Skeletal muscle satellite cell (primary cell): Measurements from ENCODE around the gene STING1.
"Not testable (repeated sequence)": the region's sequence is repeated elsewhere in the genome, so short reads cannot be mapped to it uniquely, and the experiment has no call there.

ENCODE experiments used
- H3K27me3 ChIP-seq: 2 replicates; pipeline ENCODE4 v1.7.0; 2013; ENCODE audit warnings: low read length; ENCODE audit not compliant: control insufficient read depth, insufficient read depth
- H3K36me3 ChIP-seq: 2 replicates; pipeline ENCODE4 v1.7.0; 2013; ENCODE audit warnings: mild to moderate bottlenecking, control low read depth, low read length; ENCODE audit not compliant: insufficient read depth
- H3K4me1 ChIP-seq: 2 replicates; pipeline ENCODE4 v1.7.0; 2013; ENCODE audit warnings: low read length; ENCODE audit not compliant: control insufficient read depth, insufficient read depth
- H3K4me2 ChIP-seq: 2 replicates; pipeline ENCODE4 v1.7.0; 2013; ENCODE audit warnings: mild to moderate bottlenecking, low read length
- H3K4me3 ChIP-seq: 2 replicates; pipeline ENCODE4 v1.7.0; 2013; ENCODE audit warnings: low read length
- H3K9ac ChIP-seq: 2 replicates; pipeline ENCODE4 v1.7.0; 2013; ENCODE audit warnings: mild to moderate bottlenecking, low read depth, low read length, moderate library complexity
- H3K9me3 ChIP-seq: replicated peaks from 2 replicates; pipeline ENCODE4 v1.7.0; 2013; ENCODE audit warnings: mild to moderate bottlenecking, control low read depth, low read length

Gene STING1

GRCh38 chr5:139446956-139447779, 35.4 kb downstream of the STING1 start:
- Histone ChIP-seq H3K4me2 (no peak overlapping the region), H3K9ac (no peak overlapping the region), H3K9me3 (no peaks in the 10 kb centered on the region), H3K36me3 (no peaks in the 10 kb centered on the region), H3K4me1 (peaks cover 21% of the 10 kb centered on the region), H3K27me3 (no peaks in the 10 kb centered on the region), H3K4me3 (no peak overlapping the region)

DNA sequence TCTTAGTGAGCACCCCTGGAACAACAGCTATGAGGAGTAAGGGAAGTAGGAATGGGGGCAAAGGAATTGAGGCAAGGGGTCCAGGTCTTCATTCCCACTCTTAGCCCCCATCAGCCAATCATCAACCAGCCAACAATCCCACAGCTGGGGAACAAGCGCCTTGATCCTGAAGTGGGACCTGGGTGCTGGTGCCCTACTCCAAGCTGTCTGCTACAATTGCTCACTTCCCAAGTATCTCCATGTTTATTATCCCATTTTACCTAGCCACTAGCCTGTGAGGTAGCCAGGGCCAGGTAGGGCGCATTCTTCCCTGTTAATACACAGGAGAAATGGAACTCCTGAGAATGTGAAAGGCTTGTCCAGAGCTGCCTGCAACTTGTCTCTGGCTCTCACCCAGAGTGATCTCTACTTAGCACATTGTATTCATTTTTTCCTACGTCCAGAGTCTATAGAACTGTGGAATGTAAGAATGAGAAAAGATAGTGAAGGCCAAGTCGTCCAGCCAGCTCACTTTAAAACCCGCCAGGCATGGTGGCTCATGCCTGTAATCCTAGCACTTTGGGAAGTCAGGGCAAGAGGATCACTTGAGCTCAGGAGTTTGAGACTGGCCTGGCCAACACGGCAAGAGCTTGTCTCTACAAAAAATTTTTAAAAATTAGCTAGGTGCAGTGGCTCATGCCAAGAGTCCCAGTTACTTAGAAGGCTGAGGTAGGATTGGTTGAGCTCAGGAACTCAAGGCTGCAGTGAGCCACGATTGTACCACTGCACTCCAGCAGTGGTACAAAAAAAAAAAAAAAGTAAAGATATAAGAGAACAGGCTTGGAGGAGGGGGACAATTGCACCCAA, 37.0 kb downstream of the STING1 start:
- Histone ChIP-seq H3K9me3 (no peaks in the 10 kb centered on the region), H3K36me3 (no peaks in the 10 kb centered on the region), H3K27me3 (no peaks in the 10 kb centered on the region), H3K4me3 (no peak overlapping the region), H3K4me2 (no peak overlapping the region), H3K4me1 (peaks cover 21% of the 10 kb centered on the region), H3K9ac (no peak overlapping the region)

GRCh38 chr5:139443831-139444453, 38.6 kb downstream of the STING1 start:
- no peaks in the 10 kb centered on the region for H3K9me3 ChIP-seq
- H3K36me3 ChIP-seq: no peaks in the 10 kb centered on the region
- H3K9ac ChIP-seq: peak overlapping the region; percentile 11
- H3K4me3 ChIP-seq: no peak overlapping the region
- peak overlapping the region; percentile 47 for H3K4me2 ChIP-seq
- peaks cover 27% of the 10 kb centered on the region for H3K4me1 ChIP-seq
- H3K27me3 ChIP-seq: no peaks in the 10 kb centered on the region

- not testable (repeated sequence) for H3K4me3 ChIP-seq, H3K4me2 ChIP-seq, H3K36me3 ChIP-seq, H3K27me3 ChIP-seq, H3K9ac ChIP-seq, H3K9me3 ChIP-seq
- H3K4me1 ChIP-seq: peaks cover 31% of the 10 kb centered on the region
These were observed 42.1 kb downstream of the STING1 start for GRCh38 chr5:139440416-139440815.

- Histone ChIP-seq H3K36me3 (no peaks in the 10 kb centered on the region), H3K9ac (peak within 1 kb of the TSS; percentile 96), H3K9me3 (no peaks in the 10 kb centered on the region), H3K4me1 (peaks cover 24% of the 10 kb centered on the region), H3K4me2 (peak within 1 kb of the TSS; percentile 92), H3K27me3 (no peaks in the 10 kb centered on the region), H3K4me3 (peak within 1 kb of the TSS; percentile 96)
These were observed 43.3 kb downstream of the STING1 start, which contains the start of gene DNAJC18 for GRCh38 chr5:139439013-139439903. Gene DNAJC18, minus strand, starts transcription at chr5:139439525. Its CDS starts 80 bp downstream, at chr5:139439445.

DNA sequence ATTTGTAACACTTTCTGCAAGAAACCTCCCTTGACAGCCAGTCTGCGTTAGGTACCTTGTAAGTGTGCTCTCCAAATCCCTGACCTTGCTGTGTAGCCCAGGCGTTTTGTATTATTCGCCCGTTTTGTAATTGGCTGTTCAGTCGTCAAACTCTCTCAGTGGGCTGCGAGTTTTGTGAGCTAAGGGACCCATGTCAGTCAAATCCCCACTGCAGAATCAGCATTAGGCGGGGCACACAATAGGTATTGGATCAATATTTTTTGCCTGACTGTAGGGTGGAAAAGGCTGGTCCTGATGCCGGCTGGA, 43.9 kb downstream of the STING1 start:
- H3K9ac ChIP-seq: peak overlapping the region; percentile 96
- peaks cover 18% of the 10 kb centered on the region for H3K4me1 ChIP-seq
- H3K4me2 ChIP-seq: peak overlapping the region; percentile 92
- peak overlapping the region; percentile 96 for H3K4me3 ChIP-seq
- H3K36me3 ChIP-seq: no peaks in the 10 kb centered on the region
- H3K9me3 ChIP-seq: no peaks in the 10 kb centered on the region
- no peaks in the 10 kb centered on the region for H3K27me3 ChIP-seq

- Histone ChIP-seq H3K9ac (no peak overlapping the region), H3K36me3 (no peaks in the 10 kb centered on the region), H3K27me3 (no peaks in the 10 kb centered on the region), H3K9me3 (no peaks in the 10 kb centered on the region), H3K4me1 (peaks cover 10% of the 10 kb centered on the region), H3K4me2 (no peak overlapping the region), H3K4me3 (no peak overlapping the region)
These were observed 46.9 kb downstream of the STING1 start for GRCh38 chr5:139435676-139436075.

- Histone ChIP-seq H3K9me3 (no peaks in the 10 kb centered on the region), H3K27me3 (no peaks in the 10 kb centered on the region), H3K4me3 (no peak overlapping the region), H3K36me3 (peaks cover 3% of the 10 kb centered on the region), H3K9ac (no peak overlapping the region), H3K4me1 (peaks cover 3% of the 10 kb centered on the region), H3K4me2 (no peak overlapping the region)
These were observed 50.9 kb downstream of the STING1 start for GRCh38 chr5:139431706-139432105.

GRCh38 chr5:139430015-139430414, 52.5 kb downstream of the STING1 start:
- Histone ChIP-seq H3K27me3 (no peaks in the 10 kb centered on the region), H3K36me3 (peaks cover 3% of the 10 kb centered on the region), H3K4me2 (no peak overlapping the region), H3K9ac (no peak overlapping the region), H3K4me1 (peaks cover 18% of the 10 kb centered on the region), H3K4me3 (no peak overlapping the region), H3K9me3 (no peaks in the 10 kb centered on the region)

DNA sequence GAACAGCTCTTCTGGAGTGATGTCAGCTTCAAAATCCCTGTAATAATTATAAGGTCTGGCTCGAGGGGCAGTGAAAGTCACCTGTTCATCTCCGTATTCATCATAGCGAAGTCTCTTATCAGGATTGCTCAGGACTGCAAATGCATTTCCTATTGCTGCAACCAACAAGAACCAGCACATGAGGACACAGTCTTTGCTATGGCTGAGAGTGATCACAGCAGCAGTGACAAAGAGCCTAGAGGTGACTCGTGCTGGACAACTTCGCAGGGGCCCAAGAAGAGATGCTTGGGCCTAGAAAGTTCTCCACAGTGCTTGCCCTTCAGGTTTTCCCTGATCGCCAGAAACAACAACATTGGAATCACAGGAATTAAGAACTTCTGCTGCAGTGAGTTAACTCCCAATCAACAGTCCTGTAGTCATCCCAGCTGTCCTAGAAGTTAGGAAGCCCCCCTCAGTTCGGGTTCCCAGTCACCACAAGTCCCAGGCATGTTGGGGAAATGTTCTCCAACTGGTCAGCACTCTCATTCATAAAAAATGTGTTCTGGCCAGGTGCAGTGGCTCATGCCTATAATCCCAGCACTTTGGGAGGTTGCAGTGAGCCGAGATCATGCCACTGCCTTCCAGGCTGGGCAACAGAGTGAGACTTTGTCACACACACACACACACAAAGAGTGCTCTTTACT, 56.2 kb downstream of the STING1 start:
- Histone ChIP-seq H3K9ac (peak overlapping the region; percentile 30), H3K4me2 (no peak overlapping the region), H3K36me3 (peaks cover 7% of the 10 kb centered on the region), H3K4me3 (no peak overlapping the region), H3K9me3 (no peaks in the 10 kb centered on the region), H3K27me3 (no peaks in the 10 kb centered on the region), H3K4me1 (peaks cover 18% of the 10 kb centered on the region)
